ENCODE measurements around the gene CLASP2. TPM values are rescaled to one million over a fixed set of nuclear protein-coding genes. Genes with fewer than 3 reads are reported as not detected.

CLASP2 gene
- total RNA-seq, 1 donor from 2014 or later: 65.0 TPM

DNA sequence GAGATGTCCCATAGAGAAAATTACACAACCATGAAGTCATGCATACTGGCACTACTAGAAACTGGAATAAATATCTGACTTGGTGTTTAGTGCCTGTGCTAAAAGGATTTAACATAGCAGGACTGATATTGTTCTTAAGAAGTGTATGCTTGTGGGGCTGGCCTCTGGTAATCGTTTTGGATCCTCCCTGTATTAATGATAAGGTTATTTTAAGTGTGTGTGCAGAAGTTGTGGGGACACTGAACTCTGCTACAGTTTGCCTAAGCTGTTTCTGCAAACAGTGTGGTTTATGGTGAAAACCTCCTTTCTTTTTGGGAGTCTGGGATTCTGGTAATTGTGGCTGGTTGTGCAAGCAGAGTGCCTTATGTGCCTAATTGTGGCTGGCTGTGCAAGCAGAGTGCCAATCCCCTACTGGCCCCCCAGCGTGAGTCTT, 120.8 kb downstream of the CLASP2 start:
- no peaks in the 10 kb centered on the region for H3K4me1 ChIP-seq (ENCODE audit: insufficient read depth, low read length)
- H3K79me2 ChIP-seq (ENCODE audit: insufficient read depth, low read length): no peaks in the 10 kb centered on the region
- H3K9me3 ChIP-seq (ENCODE audit: insufficient read depth, low read depth, low read length): no peaks in the 10 kb centered on the region
- peaks cover 2% of the 10 kb centered on the region for H3K36me3 ChIP-seq (ENCODE audit: insufficient read depth, low read length)
- H3K27me3 Mint-ChIP-seq (ENCODE audit: low read depth, unreplicated experiment): no peaks in the 10 kb centered on the region
- H3K27ac ChIP-seq (ENCODE audit: low read depth, low read length): no peak overlapping the region
- DNase-seq (ENCODE audit: low read depth): no peak
- peaks cover 3% of the 10 kb centered on the region for H3K4me1 Mint-ChIP-seq (ENCODE audit: low read depth, unreplicated experiment)
- H2AFZ ChIP-seq (ENCODE audit: low read depth, low read length): no peak overlapping the region
- FAIRE-seq: no peak
- no peak overlapping the region for H3K4me3 ChIP-seq (ENCODE audit: insufficient read depth, low read depth, low read length)
- H4K20me1 ChIP-seq (ENCODE audit: insufficient read depth, low read length): no peaks in the 10 kb centered on the region
- peaks cover 7% of the 10 kb centered on the region for H3K36me3 Mint-ChIP-seq (ENCODE audit: low read depth, unreplicated experiment)
- no peak overlapping the region for H3K4me2 ChIP-seq (ENCODE audit: low read length)
- H3K4me3 Mint-ChIP-seq (ENCODE audit: unreplicated experiment): no peak overlapping the region
- TF ChIP-seq EZH2 (IDR thresholded peaks at IDR 0.05; ENCODE audit: insufficient read depth, low read length) (no peak), CTCF (IDR thresholded peaks at IDR 0.05; ENCODE audit: insufficient read depth, low read depth, low read length) (no peak)
- H3K27me3 ChIP-seq (ENCODE audit: insufficient read depth, low read length): no peaks in the 10 kb centered on the region
- no peak overlapping the region for H3K27ac Mint-ChIP-seq (ENCODE audit: unreplicated experiment)
- no peaks in the 10 kb centered on the region for H3K9me3 Mint-ChIP-seq (ENCODE audit: unreplicated experiment)
- H3K9ac ChIP-seq (ENCODE audit: low read length): no peak overlapping the region

- Histone ChIP-seq H3K36me3 (ENCODE audit: insufficient read depth, low read length) (peaks cover 13% of the 10 kb centered on the region), H4K20me1 (ENCODE audit: insufficient read depth, low read length) (no peaks in the 10 kb centered on the region), H2AFZ (ENCODE audit: low read depth, low read length) (no peak overlapping the region), H3K4me1 (ENCODE audit: insufficient read depth, low read length) (no peaks in the 10 kb centered on the region), H3K9me3 (ENCODE audit: insufficient read depth, low read depth, low read length) (no peaks in the 10 kb centered on the region), H3K9ac (ENCODE audit: low read length) (no peak overlapping the region), H3K27ac (ENCODE audit: low read depth, low read length) (no peak overlapping the region), H3K4me3 (ENCODE audit: insufficient read depth, low read depth, low read length) (no peak overlapping the region), H3K79me2 (ENCODE audit: insufficient read depth, low read length) (no peaks in the 10 kb centered on the region), H3K4me2 (ENCODE audit: low read length) (no peak overlapping the region), H3K27me3 (ENCODE audit: insufficient read depth, low read length) (no peaks in the 10 kb centered on the region)
- no peak overlapping the region for H3K4me3 Mint-ChIP-seq (ENCODE audit: unreplicated experiment)
- FAIRE-seq (no peak), DNase-seq (ENCODE audit: low read depth) (no peak)
- no peak for TF ChIP-seq CTCF (IDR thresholded peaks at IDR 0.05; ENCODE audit: insufficient read depth, low read depth, low read length)
- TF ChIP-seq EZH2 (IDR thresholded peaks at IDR 0.05; ENCODE audit: insufficient read depth, low read length): no peak
- H3K36me3 Mint-ChIP-seq (ENCODE audit: low read depth, unreplicated experiment): peaks cover 2% of the 10 kb centered on the region
- H3K27ac Mint-ChIP-seq (ENCODE audit: unreplicated experiment): no peak overlapping the region
- H3K9me3 Mint-ChIP-seq (ENCODE audit: unreplicated experiment): no peaks in the 10 kb centered on the region
- H3K4me1 Mint-ChIP-seq (ENCODE audit: low read depth, unreplicated experiment): peaks cover 3% of the 10 kb centered on the region
- no peaks in the 10 kb centered on the region for H3K27me3 Mint-ChIP-seq (ENCODE audit: low read depth, unreplicated experiment)
These were observed 125.1 kb downstream of the CLASP2 start for GRCh38 chr3:33592999-33593398.

DNA sequence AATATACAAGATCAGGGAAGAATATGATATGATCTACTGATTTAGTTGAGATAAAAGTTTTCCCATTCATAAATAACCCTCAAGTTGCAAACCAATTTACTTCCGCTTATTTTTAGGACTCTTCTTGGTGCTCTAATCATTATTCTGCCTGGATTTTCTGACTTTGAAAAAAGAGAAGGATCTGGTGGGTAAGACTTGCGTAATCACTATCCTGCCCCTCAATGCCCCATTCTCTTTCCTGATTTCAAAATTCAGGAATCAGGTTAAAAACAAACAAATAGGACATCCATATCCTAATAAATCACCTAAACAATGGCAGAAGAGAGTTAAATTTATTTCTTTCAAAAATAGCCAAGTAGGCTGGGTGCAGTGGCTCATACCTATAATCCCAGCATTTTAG, 127.5 kb downstream of the CLASP2 start:
- no peak overlapping the region for H3K4me3 Mint-ChIP-seq (ENCODE audit: unreplicated experiment)
- peaks cover 13% of the 10 kb centered on the region for H3K36me3 ChIP-seq (ENCODE audit: insufficient read depth, low read length)
- H3K27ac Mint-ChIP-seq (ENCODE audit: unreplicated experiment): no peak overlapping the region
- H3K27me3 Mint-ChIP-seq (ENCODE audit: low read depth, unreplicated experiment): no peaks in the 10 kb centered on the region
- H3K9me3 Mint-ChIP-seq (ENCODE audit: unreplicated experiment): no peaks in the 10 kb centered on the region
- no peaks in the 10 kb centered on the region for H3K27me3 ChIP-seq (ENCODE audit: insufficient read depth, low read length)
- FAIRE-seq (no peak), DNase-seq (ENCODE audit: low read depth) (no peak)
- H2AFZ ChIP-seq (ENCODE audit: low read depth, low read length): no peak overlapping the region
- H3K4me3 ChIP-seq (ENCODE audit: insufficient read depth, low read depth, low read length): no peak overlapping the region
- no peak overlapping the region for H3K4me2 ChIP-seq (ENCODE audit: low read length)
- H3K4me1 Mint-ChIP-seq (ENCODE audit: low read depth, unreplicated experiment): no peaks in the 10 kb centered on the region
- peaks cover 2% of the 10 kb centered on the region for H3K36me3 Mint-ChIP-seq (ENCODE audit: low read depth, unreplicated experiment)
- H3K79me2 ChIP-seq (ENCODE audit: insufficient read depth, low read length): no peaks in the 10 kb centered on the region
- H3K9ac ChIP-seq (ENCODE audit: low read length): no peak overlapping the region
- no peaks in the 10 kb centered on the region for H3K9me3 ChIP-seq (ENCODE audit: insufficient read depth, low read depth, low read length)
- no peak overlapping the region for H3K27ac ChIP-seq (ENCODE audit: low read depth, low read length)
- TF ChIP-seq EZH2 (IDR thresholded peaks at IDR 0.05; ENCODE audit: insufficient read depth, low read length) (no peak), CTCF (IDR thresholded peaks at IDR 0.05; ENCODE audit: insufficient read depth, low read depth, low read length) (no peak)
- H4K20me1 ChIP-seq (ENCODE audit: insufficient read depth, low read length): no peaks in the 10 kb centered on the region
- no peaks in the 10 kb centered on the region for H3K4me1 ChIP-seq (ENCODE audit: insufficient read depth, low read length)
